K562 (cell line): ENCODE results near the gene MAGIX.

Experiments used
- EZH2 ChIP-seq: IDR thresholded peaks from 2 replicates; pipeline ENCODE4 v1.6.1; 2012; ENCODE audit warnings: low read depth, mild to moderate bottlenecking, inconsistent platforms, low read length, borderline replicate concordance
- NCOA2 ChIP-seq, 2 experiments: fragments of 450-650 bp; IDR thresholded peaks; 2 replicates each; pipeline ENCODE4 v1.6.1; 2018; ENCODE audit warnings: mild to moderate bottlenecking in 2 of 2, moderate library complexity in 1 of 2; ENCODE audit not compliant: partially characterized antibody in 2 of 2
- NCOR1 ChIP-seq: fragments of 450-650 bp; IDR thresholded peaks from 2 replicates; pipeline ENCODE4 v1.6.1; 2016; ENCODE audit warnings: mild to moderate bottlenecking, moderate library complexity
- NR1H2 ChIP-seq: sonication (generic); formaldehyde crosslinking; IDR thresholded peaks from 2 replicates; pipeline ENCODE4 v1.4.0; 2020; ENCODE audit warnings: mild to moderate bottlenecking, missing genetic modification reagents
- POLR2A ChIP-seq: fragments of 450-650 bp; conservative IDR thresholded peaks from 2 replicates; pipeline ENCODE4 v1.6.1; 2016
- RBBP5 ChIP-seq: fragments of 200-600 bp; sonication (generic); IDR thresholded peaks from 2 replicates; pipeline ENCODE4 v1.6.1; 2012; ENCODE audit warnings: borderline replicate concordance, mild to moderate bottlenecking, low read length, control low read depth, inconsistent platforms; ENCODE audit not compliant: insufficient read depth, poor library complexity, severe bottlenecking
- SMARCE1 ChIP-seq: fragments of 450-650 bp; IDR thresholded peaks from 2 replicates; pipeline ENCODE4 v1.7.1; 2016; ENCODE audit warnings: mild to moderate bottlenecking
- SREBF1 ChIP-seq: fragments of 150-350 bp; IDR thresholded peaks from 2 replicates; pipeline ENCODE4 v1.6.1; 2014; ENCODE audit warnings: antibody characterized with exemption, low read depth, low read length, borderline replicate concordance
- ZBTB1 ChIP-seq: sonication (generic); formaldehyde crosslinking; IDR thresholded peaks from 2 replicates; pipeline ENCODE4 v1.8.1; 2023; ENCODE audit warnings: missing genetic modification reagents, low read depth, mild to moderate bottlenecking, borderline replicate concordance
- ZFX ChIP-seq: sonication (generic); formaldehyde crosslinking; IDR thresholded peaks from 2 replicates; pipeline ENCODE4 v1.8.0; 2022; ENCODE audit warnings: mild to moderate bottlenecking, missing genetic modification reagents, moderate library complexity
- ZNF224 ChIP-seq: sonication (generic); formaldehyde crosslinking; IDR thresholded peaks from 2 replicates; pipeline ENCODE4 v1.8.0; 2022; ENCODE audit warnings: mild to moderate bottlenecking, missing genetic modification reagents
- ZNF24 ChIP-seq: fragments of 450-650 bp; IDR thresholded peaks from 2 replicates; pipeline ENCODE4 v1.6.1; 2016
- ZSCAN32 ChIP-seq: fragments of 450-650 bp; formaldehyde crosslinking; IDR thresholded peaks from 2 replicates; pipeline ENCODE4 v1.4.0; 2020; ENCODE audit warnings: mild to moderate bottlenecking, moderate library complexity
- TF ChIP-seq, protein P1 (sequence below), 3 experiments: IDR thresholded peaks in 2 of 3; conservative IDR thresholded peaks in 1 of 3; 2 replicates each; pipeline ENCODE4 v1.5.1; 2011 to 2012; ENCODE audit warnings: low read length in 3 of 3, mild to moderate bottlenecking in 3 of 3, control low read depth in 2 of 3, improper control_type of control experiment in 1 of 3, inconsistent platforms in 1 of 3, low read depth in 1 of 3, mixed read lengths in 1 of 3, moderate library complexity in 1 of 3; ENCODE audit not compliant: insufficient read depth in 2 of 3

GRCh38 chrX:49205443-49205842, 42.9 kb downstream of the MAGIX start:
- TF ChIP-seq POLR2A (no peak), NR1H2 (CRISPR knock-in tag) (no peak), ZNF24 (no peak), NCOA2 (IDR thresholded peaks at IDR 0.05; ENCODE audit: partially characterized antibody in 2 of 2) (no peak), ZNF224 (no peak), ZSCAN32 (no peak), ZFX (CRISPR knock-in tag) (no peak), NCOR1 (no peak), SMARCE1 (no peak), ZBTB1 (no peak), SREBF1 (no peak), EZH2 (no peak), RBBP5 (no peak)
- TF ChIP-seq, protein P1, sequence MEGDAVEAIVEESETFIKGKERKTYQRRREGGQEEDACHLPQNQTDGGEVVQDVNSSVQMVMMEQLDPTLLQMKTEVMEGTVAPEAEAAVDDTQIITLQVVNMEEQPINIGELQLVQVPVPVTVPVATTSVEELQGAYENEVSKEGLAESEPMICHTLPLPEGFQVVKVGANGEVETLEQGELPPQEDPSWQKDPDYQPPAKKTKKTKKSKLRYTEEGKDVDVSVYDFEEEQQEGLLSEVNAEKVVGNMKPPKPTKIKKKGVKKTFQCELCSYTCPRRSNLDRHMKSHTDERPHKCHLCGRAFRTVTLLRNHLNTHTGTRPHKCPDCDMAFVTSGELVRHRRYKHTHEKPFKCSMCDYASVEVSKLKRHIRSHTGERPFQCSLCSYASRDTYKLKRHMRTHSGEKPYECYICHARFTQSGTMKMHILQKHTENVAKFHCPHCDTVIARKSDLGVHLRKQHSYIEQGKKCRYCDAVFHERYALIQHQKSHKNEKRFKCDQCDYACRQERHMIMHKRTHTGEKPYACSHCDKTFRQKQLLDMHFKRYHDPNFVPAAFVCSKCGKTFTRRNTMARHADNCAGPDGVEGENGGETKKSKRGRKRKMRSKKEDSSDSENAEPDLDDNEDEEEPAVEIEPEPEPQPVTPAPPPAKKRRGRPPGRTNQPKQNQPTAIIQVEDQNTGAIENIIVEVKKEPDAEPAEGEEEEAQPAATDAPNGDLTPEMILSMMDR (IDR thresholded peaks at IDR 0.05 in 2 of 3, conservative IDR thresholded peaks at IDR 0.05 in 1 of 3; ENCODE audit: insufficient read depth in 2 of 3, low read depth in 1 of 3, low read length in 3 of 3), result no peak
